Loucy (cell line): Measurements from ENCODE around the gene TNFSF15.

Experiments
- H2AFZ ChIP-seq: fragments of 200-600 bp; sonication (generic); 2 replicates; pipeline ENCODE4 v1.6.0; 2016; ENCODE audit warnings: antibody characterized with exemption, mild to moderate bottlenecking, low read length, moderate library complexity
- H3F3A ChIP-seq: fragments of 200-600 bp; 2 replicates; pipeline ENCODE4 v1.6.0; 2016; ENCODE audit warnings: antibody characterized with exemption, low read depth, mild to moderate bottlenecking
- H3K27me3 ChIP-seq: fragments of 200-600 bp; sonication (generic); 2 replicates; pipeline ENCODE4 v1.6.1; 2014; ENCODE audit warnings: low read length, mild to moderate bottlenecking; ENCODE audit not compliant: insufficient read depth, poor library complexity, severe bottlenecking
- H3K36me3 ChIP-seq: fragments of 200-600 bp; sonication (generic); 2 replicates; pipeline ENCODE4 v1.6.1; 2016; ENCODE audit warnings: low read length; ENCODE audit not compliant: insufficient read depth
- H3K4me1 ChIP-seq: fragments of 200-600 bp; sonication (generic); 2 replicates; pipeline ENCODE4 v1.5.1; 2014; ENCODE audit warnings: low read length, mild to moderate bottlenecking; ENCODE audit not compliant: insufficient read depth, poor library complexity, severe bottlenecking
- H3K4me2 ChIP-seq: fragments of 200-600 bp; sonication (generic); 2 replicates; pipeline ENCODE4 v1.6.0; 2014; ENCODE audit warnings: antibody characterized with exemption, low read length, low read depth, mild to moderate bottlenecking; ENCODE audit not compliant: poor library complexity, severe bottlenecking
- H3K4me3 ChIP-seq: fragments of 200-600 bp; sonication (generic); 2 replicates; pipeline ENCODE4 v1.5.1; 2014; ENCODE audit warnings: low read length, mild to moderate bottlenecking, mixed read lengths; ENCODE audit not compliant: poor library complexity, severe bottlenecking
- H3K79me2 ChIP-seq: fragments of 200-600 bp; sonication (generic); 2 replicates; pipeline ENCODE4 v1.6.1; 2014; ENCODE audit warnings: low read length; ENCODE audit not compliant: insufficient read depth
- H3K9ac ChIP-seq: fragments of 200-600 bp; sonication (generic); 2 replicates; pipeline ENCODE4 v1.6.0; 2014; ENCODE audit warnings: mild to moderate bottlenecking, low read depth, low read length, moderate library complexity; ENCODE audit not compliant: poor library complexity, severe bottlenecking
- H3K9me2 ChIP-seq: fragments of 200-600 bp; sonication (generic); replicated peaks from 2 replicates; pipeline ENCODE4 v1.6.1; 2016; ENCODE audit warnings: low read depth, low read length, mixed read lengths
- H3K9me3 ChIP-seq: fragments of 200-600 bp; sonication (generic); 2 replicates; pipeline ENCODE4 v1.6.1; 2014; ENCODE audit warnings: mild to moderate bottlenecking, antibody characterized with exemption, low read length, low read depth; ENCODE audit not compliant: insufficient read depth
- H4K20me1 ChIP-seq: fragments of 200-600 bp; sonication (generic); 2 replicates; pipeline ENCODE4 v1.6.0; 2014; ENCODE audit warnings: antibody characterized with exemption, low read length, mild to moderate bottlenecking; ENCODE audit not compliant: insufficient read depth, poor library complexity, severe bottlenecking
- EZH2phosphoT487 ChIP-seq: fragments of 200-600 bp; IDR thresholded peaks from 2 replicates; pipeline ENCODE4 v1.6.1; 2018; ENCODE audit warnings: antibody characterized with exemption, mild to moderate bottlenecking, moderate library complexity, borderline replicate concordance
- TF ChIP-seq, protein P1 (sequence below): fragments of 200-600 bp; sonication (generic); conservative IDR thresholded peaks from 2 replicates; pipeline ENCODE4 v1.5.1; 2014; ENCODE audit warnings: mild to moderate bottlenecking, antibody characterized with exemption, low read length

Gene TNFSF15

DNA sequence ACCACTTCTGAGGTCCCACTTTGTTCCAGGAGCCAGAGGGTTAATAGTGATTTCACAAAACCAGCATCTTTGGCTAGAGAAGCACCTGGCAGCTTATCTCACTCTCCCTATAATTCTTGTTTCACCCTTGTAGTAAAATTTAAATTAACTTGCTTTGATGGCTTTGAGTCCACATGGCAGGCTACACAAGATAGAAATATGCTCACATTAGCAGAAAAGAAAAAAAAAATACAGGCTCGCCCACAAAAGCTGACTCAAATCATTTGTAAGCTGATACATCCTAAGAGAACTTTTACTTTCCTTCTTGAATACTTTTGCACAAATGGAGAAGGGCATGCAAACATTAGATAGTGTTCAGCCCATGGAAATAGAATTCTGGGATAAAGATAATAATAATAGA is 36.2 kb downstream of the TNFSF15 start:
- Histone ChIP-seq H3K79me2 (no peaks in the 10 kb centered on the region), H3K27me3 (no peaks in the 10 kb centered on the region), H3K9me2 (no peaks in the 10 kb centered on the region), H3F3A (no peaks in the 10 kb centered on the region), H3K4me2 (no peak overlapping the region), H3K36me3 (no peaks in the 10 kb centered on the region), H3K9ac (no peak overlapping the region), H4K20me1 (no peaks in the 10 kb centered on the region), H3K4me3 (no peak overlapping the region), H3K4me1 (no peaks in the 10 kb centered on the region), H3K9me3 (no peaks in the 10 kb centered on the region), H2AFZ (no peak overlapping the region)
- TF ChIP-seq, protein P1, sequence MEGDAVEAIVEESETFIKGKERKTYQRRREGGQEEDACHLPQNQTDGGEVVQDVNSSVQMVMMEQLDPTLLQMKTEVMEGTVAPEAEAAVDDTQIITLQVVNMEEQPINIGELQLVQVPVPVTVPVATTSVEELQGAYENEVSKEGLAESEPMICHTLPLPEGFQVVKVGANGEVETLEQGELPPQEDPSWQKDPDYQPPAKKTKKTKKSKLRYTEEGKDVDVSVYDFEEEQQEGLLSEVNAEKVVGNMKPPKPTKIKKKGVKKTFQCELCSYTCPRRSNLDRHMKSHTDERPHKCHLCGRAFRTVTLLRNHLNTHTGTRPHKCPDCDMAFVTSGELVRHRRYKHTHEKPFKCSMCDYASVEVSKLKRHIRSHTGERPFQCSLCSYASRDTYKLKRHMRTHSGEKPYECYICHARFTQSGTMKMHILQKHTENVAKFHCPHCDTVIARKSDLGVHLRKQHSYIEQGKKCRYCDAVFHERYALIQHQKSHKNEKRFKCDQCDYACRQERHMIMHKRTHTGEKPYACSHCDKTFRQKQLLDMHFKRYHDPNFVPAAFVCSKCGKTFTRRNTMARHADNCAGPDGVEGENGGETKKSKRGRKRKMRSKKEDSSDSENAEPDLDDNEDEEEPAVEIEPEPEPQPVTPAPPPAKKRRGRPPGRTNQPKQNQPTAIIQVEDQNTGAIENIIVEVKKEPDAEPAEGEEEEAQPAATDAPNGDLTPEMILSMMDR: no peak
- TF ChIP-seq EZH2phosphoT487: no peak

DNA sequence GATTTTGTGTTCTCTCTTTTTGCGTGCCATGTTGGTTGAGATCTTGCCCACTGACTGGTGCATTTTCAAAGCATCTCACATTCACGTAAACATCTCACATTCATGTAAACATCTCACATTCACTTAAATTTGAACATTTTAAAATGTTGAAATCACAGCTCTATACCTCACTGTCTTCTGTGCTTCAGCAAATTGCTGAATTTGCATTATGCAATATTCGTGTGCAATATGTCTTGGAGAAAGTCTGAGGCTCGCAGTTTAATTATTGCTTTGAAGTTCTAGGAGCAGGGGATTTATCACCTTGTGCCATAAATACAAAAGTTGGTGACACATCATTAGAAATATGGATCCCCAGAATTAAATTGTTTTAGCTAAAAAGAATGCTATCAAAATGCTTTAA is 42.6 kb downstream of the TNFSF15 start:
- H3K79me2 ChIP-seq: no peaks in the 10 kb centered on the region
- H3K36me3 ChIP-seq: no peaks in the 10 kb centered on the region
- H3K4me1 ChIP-seq: no peaks in the 10 kb centered on the region
- no peaks in the 10 kb centered on the region for H3K27me3 ChIP-seq
- no peak overlapping the region for H3K4me3 ChIP-seq
- no peak overlapping the region for H3K4me2 ChIP-seq
- no peaks in the 10 kb centered on the region for H3F3A ChIP-seq
- no peaks in the 10 kb centered on the region for H3K9me2 ChIP-seq
- H3K9me3 ChIP-seq: no peaks in the 10 kb centered on the region
- no peak overlapping the region for H3K9ac ChIP-seq
- no peak for TF ChIP-seq EZH2phosphoT487
- TF ChIP-seq, protein P1: no peak
- no peak overlapping the region for H2AFZ ChIP-seq
- H4K20me1 ChIP-seq: no peaks in the 10 kb centered on the region

DNA sequence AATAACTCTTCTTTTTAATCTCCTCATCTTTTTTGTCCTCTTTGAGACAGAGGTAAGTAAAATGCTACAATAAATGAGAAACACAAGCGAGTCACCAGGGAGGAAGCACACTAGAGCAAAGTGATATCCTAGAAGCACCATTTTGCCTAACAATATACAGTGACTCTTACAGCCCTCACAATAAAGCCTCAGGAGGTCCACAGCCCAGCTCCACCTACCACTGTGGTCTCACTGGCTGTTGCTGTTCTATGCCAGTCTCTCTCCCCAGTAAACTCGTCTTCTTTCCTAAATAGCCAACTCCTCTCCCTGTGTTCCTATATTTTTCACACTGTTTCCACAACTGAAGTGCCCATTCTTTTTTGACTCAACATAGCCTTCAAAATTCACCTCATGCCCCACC is 44.3 kb downstream of the TNFSF15 start:
- TF ChIP-seq, protein P1: no peak
- no peak for TF ChIP-seq EZH2phosphoT487
- H3K9me3 ChIP-seq: no peaks in the 10 kb centered on the region
- no peaks in the 10 kb centered on the region for H3F3A ChIP-seq
- no peaks in the 10 kb centered on the region for H4K20me1 ChIP-seq
- no peaks in the 10 kb centered on the region for H3K79me2 ChIP-seq
- no peak overlapping the region for H3K4me2 ChIP-seq
- no peak overlapping the region for H2AFZ ChIP-seq
- H3K36me3 ChIP-seq: no peaks in the 10 kb centered on the region
- no peaks in the 10 kb centered on the region for H3K9me2 ChIP-seq
- H3K27me3 ChIP-seq: no peaks in the 10 kb centered on the region
- no peak overlapping the region for H3K4me3 ChIP-seq
- peaks cover 4% of the 10 kb centered on the region for H3K4me1 ChIP-seq
- H3K9ac ChIP-seq: no peak overlapping the region
